Large intestine (tissue), 3 donors: Measurements from ENCODE around the gene TRIP13. TPM values are rescaled to one million over a fixed set of nuclear protein-coding genes. Genes with fewer than 3 reads are reported as not detected.
"Not testable (repeated sequence)": the region's sequence is repeated elsewhere in the genome, so short reads cannot be mapped to it uniquely, and the experiment has no call there.

ENCODE experiments used
- DNase-seq, 2 donors: peaks; one replicate each; pipeline versions ENCODE4 v3.0.0 to v3.0.0-alpha.2; 2013
- H3K27ac ChIP-seq: one replicate; pipeline ENCODE4 v1.5.1; 2013; ENCODE audit warnings: low read length
- H3K27me3 ChIP-seq: 2 replicates; pipeline ENCODE4 v1.6.1; 2013; ENCODE audit warnings: low read length; ENCODE audit not compliant: control insufficient read depth, insufficient read depth
- H3K36me3 ChIP-seq: 2 replicates; pipeline ENCODE4 v1.6.1; 2013; ENCODE audit warnings: low read length; ENCODE audit not compliant: control insufficient read depth, insufficient read depth
- H3K4me1 ChIP-seq: one replicate; pipeline ENCODE4 v1.6.1; 2013; ENCODE audit warnings: low read length; ENCODE audit not compliant: control insufficient read depth, insufficient read depth
- H3K4me3 ChIP-seq: one replicate; pipeline ENCODE4 v1.5.1; 2013; ENCODE audit warnings: low read length
- H3K9me3 ChIP-seq: one replicate; pipeline ENCODE4 v1.6.1; 2013; ENCODE audit warnings: mild to moderate bottlenecking, low read depth, low read length, moderate library complexity; ENCODE audit not compliant: control insufficient read depth
- WGBS: methylation state at CpG from one replicate; pipeline ENCODE4 v1.1.5; 2013; ENCODE audit warnings: low lambda C conversion rate; ENCODE audit not compliant: insufficient coverage; 5-methylcytosine and 5-hydroxymethylcytosine counted together
- polyA plus RNA-seq: library from polyadenylated mRNA; unstranded; fragments of 120-200 nt; gene quantifications from one replicate; pipeline ENCODE4 v1.2.1, GENCODE V29; 2013

The TRIP13 gene
- polyA plus RNA-seq, 1 donor: 8.3 TPM

DNA sequence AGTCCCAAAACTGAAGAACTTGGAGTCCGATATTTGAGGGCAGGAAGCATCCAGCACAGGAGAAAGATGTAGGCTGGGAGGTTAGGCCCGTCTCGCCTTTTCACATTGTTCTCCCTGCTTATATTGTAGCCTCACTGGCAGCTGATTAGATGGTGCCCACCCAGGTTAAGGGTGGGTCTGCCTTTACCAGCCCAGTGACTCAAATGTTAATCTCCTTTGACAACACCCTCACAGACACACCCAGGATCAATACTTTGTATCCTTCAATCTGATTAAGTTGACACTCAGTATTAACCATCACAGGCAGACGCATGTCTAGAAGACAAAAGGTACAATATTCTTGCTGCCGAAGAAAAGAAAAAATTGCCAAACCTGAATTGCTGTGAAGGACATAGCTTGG is 26.0 kb downstream of the TRIP13 start:
- not testable (repeated sequence) for H3K27ac ChIP-seq, H3K4me1 ChIP-seq, H3K27me3 ChIP-seq, DNase-seq, H3K9me3 ChIP-seq, H3K4me3 ChIP-seq
- no CpG with 5 or more reads among the region's 5 CpGs for WGBS
- H3K36me3 ChIP-seq: peaks cover 19% of the 10 kb centered on the region

DNA sequence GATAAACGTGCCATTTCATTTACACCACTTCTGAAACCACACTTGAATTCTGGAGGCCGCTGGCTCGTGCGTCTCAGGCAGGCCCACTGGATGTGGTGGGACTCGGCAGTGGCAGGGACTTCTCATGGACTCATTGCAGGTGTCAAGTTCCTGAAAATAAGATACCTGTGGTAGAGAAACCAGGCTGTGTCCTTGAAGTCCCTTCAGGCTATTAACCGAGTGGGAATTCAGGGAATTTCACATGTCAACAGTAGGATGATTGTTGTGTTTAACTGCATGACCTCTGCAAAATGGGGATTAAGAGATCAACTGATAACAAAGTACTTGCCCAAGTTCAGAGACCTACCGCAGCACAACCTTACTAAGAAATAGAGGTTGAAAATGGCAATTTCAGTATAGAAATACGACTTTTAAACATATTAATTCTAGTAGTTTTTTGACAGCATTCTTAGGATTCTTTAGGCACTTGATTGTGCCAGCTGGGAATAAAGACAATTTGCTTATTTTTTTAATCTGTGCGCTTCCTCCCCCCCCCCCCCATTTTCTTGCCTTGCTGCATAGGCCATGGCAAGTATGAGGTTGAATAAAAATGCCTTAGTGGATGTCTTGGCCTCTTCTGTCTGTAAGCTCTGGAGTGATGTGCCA is 26.8 kb downstream of the TRIP13 start:
- no CpG with 5 or more reads among the region's 9 CpGs for WGBS
- H3K4me1 ChIP-seq: no peaks in the 10 kb centered on the region
- no peak for DNase-seq
- H3K27ac ChIP-seq: no peak overlapping the region
- H3K27me3 ChIP-seq: no peaks in the 10 kb centered on the region
- H3K36me3 ChIP-seq: peaks cover 15% of the 10 kb centered on the region
- H3K9me3 ChIP-seq: no peaks in the 10 kb centered on the region
- H3K4me3 ChIP-seq: no peak overlapping the region

DNA sequence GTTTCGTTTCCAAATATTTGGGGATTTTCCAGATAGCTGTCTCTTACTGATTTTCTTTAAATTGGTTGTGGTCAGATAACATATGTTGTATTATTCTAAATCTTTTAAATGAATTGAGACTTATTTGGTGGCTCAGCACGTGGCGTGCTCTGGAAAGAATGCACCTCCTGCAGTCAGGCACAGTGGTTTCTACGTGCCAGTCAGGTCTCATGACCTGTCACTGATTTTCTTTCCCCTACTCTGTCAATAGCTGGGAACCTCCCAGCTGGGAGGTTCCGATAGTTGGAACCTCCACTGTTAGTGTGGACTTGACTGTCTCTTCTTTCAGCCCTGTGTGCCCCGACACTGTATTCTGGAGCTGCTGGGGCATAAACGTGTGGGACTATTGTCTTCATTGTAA is 27.6 kb downstream of the TRIP13 start:
- no peak overlapping the region for H3K27ac ChIP-seq
- no peaks in the 10 kb centered on the region for H3K27me3 ChIP-seq
- H3K4me1 ChIP-seq: no peaks in the 10 kb centered on the region
- H3K4me3 ChIP-seq: no peak overlapping the region
- DNase-seq: no peak
- H3K9me3 ChIP-seq: no peaks in the 10 kb centered on the region
- no CpG with 5 or more reads among the region's 7 CpGs for WGBS
- H3K36me3 ChIP-seq: peaks cover 12% of the 10 kb centered on the region

GRCh38 chr5:921456-922435 is 29.1 kb downstream of the TRIP13 start:
- no peaks in the 10 kb centered on the region for H3K9me3 ChIP-seq
- H3K4me3 ChIP-seq: no peak overlapping the region
- no peak overlapping the region for H3K27ac ChIP-seq
- 100% methylated on average over 1 of the region's 9 CpGs for WGBS
- peaks cover 6% of the 10 kb centered on the region for H3K4me1 ChIP-seq
- DNase-seq: no peak
- H3K36me3 ChIP-seq: peaks cover 4% of the 10 kb centered on the region
- peaks cover 5% of the 10 kb centered on the region for H3K27me3 ChIP-seq

DNA sequence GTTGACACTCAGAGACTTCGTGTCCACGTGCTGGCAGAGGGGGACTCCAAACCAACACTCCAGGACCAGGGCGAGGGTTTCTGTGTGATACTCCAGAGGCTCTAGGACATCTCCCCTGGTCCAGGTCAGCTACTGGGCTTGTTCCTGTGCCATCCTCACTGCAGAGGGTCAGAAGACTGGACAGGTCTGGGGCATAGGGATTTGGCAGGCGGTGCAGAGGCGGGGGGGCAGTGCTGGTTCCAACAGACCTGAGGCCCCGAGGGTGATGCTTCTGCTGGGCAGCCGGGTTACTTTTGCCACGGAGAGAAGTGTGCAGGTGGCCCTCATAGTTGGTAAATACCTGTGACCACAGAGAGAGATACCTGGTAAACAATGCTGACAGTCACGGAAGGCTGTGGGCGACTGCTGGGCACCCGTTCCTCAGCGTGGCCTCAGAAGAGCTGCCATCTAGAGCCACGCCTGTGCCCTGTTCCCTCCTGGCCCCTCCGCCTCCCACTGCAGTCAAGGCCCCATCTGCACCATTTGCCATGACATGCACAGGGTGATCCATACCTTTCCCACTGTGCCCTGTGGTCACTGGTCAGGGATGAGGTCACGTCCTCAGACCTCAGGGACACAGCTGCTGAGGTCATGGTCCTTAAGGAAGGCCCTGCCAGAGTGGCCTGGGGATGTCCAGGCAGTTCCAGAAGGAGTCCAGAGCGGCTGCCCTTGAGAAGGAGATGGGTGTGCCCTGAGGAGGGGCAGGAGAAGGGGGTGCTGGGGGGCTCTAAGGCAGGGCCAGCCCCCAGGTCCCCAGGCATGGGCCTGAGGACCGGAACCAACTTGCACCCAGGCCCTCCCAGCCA is 30.0 kb downstream of the TRIP13 start:
- Histone ChIP-seq H3K9me3 (no peaks in the 10 kb centered on the region), H3K4me1 (peaks cover 6% of the 10 kb centered on the region), H3K27me3 (peaks cover 5% of the 10 kb centered on the region), H3K36me3 (no peaks in the 10 kb centered on the region), H3K4me3 (no peak overlapping the region), H3K27ac (no peak overlapping the region)
- WGBS: no CpG with 5 or more reads among the region's 17 CpGs
- no peak for DNase-seq

GRCh38 chr5:923281-923873 is 30.7 kb downstream of the TRIP13 start:
- Histone ChIP-seq H3K27ac (no peak overlapping the region), H3K4me3 (no peak overlapping the region), H3K36me3 (no peaks in the 10 kb centered on the region), H3K27me3 (peaks cover 5% of the 10 kb centered on the region), H3K4me1 (peaks cover 6% of the 10 kb centered on the region), H3K9me3 (no peaks in the 10 kb centered on the region)
- no CpG with 5 or more reads among the region's 17 CpGs for WGBS
- peak; percentile 72 to 79 for DNase-seq

DNA sequence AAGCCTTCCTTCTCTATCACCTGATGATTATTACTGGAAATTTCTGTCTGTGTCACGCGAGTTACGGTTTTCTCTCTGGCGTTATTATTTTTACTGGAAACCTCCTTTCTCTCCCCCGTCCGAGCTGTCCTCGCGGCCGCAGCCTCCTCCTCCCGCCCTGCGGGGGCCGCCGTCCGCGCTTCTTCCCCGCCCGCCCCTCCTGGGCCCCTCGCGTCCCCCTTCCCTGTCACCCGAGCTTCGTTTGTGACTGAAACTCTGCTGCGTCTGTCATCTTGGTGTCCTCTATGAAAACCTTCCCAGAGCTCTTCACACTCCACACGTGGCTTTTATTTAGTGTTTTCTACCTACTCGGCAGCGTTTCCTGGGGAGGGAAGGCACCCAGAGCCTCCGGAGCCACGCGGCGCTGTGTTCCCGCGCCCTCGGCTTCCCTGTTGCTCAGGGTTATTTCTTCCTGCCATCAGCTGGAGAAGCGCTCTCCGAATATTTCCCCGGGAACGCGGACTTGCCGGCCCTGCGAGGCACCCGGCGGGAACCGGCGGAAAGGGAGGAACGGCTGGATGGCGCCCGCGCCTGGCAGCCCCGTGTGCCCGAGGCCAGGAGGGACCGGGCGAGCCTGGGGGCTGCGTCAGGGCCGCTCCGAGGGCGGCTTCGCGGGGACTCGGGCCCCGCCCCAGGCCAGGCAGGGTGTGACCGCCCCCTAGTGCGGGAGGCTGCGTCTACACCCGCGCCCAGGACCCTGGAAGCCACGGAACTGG is 33.9 kb downstream of the TRIP13 start:
- peak; percentile 35 to 61 for DNase-seq
- WGBS: no CpG with 5 or more reads among the region's 65 CpGs

GRCh38 chr5:927172-928015 is 34.7 kb downstream of the TRIP13 start:
- Histone ChIP-seq H3K27ac (no peak overlapping the region), H3K9me3 (no peaks in the 10 kb centered on the region), H3K4me3 (no peak overlapping the region), H3K4me1 (peaks cover 6% of the 10 kb centered on the region), H3K27me3 (peaks cover 5% of the 10 kb centered on the region), H3K36me3 (no peaks in the 10 kb centered on the region)
- 89% methylated on average over 5 of the region's 30 CpGs for WGBS
- DNase-seq: no peak

More for the DNA sequence above, 33.9 kb downstream of the TRIP13 start:
- Histone ChIP-seq H3K4me3 (peak overlapping the region; percentile 38), H3K27ac (no peak overlapping the region), H3K36me3 (no peaks in the 10 kb centered on the region), H3K27me3 (peaks cover 5% of the 10 kb centered on the region), H3K9me3 (no peaks in the 10 kb centered on the region), H3K4me1 (peaks cover 6% of the 10 kb centered on the region)

DNA sequence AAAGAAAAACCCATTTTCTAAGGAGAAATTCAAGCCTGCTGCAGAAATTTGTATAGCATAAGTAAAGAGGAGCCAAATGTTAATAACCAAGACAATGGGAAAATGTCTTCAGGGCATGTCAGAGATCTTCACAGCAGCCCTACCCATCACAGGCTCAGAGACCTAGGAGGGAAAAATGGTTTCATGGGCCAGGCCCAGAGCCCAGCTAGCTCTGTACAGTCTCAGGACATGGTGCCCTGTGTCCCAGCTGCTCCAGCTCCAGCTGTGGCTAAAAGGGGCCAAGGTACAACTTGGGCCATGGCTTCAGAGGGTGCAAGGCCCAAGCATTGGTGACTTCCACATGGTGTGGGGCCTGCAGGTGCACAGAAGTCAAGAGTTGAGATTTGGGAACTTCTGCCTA is 36.5 kb downstream of the TRIP13 start:
- not testable (repeated sequence) for H3K4me3 ChIP-seq, H3K27ac ChIP-seq, H3K27me3 ChIP-seq, H3K9me3 ChIP-seq, H3K4me1 ChIP-seq, DNase-seq, H3K36me3 ChIP-seq
